Stimulated activated naive B cell treated with anti-CD40 and anti-IgM and Interleukin-4, amounts not matched to agents 10 μg/mL and 1 μg/mL and 100 μg/mL, for 72 hours (primary cell): ENCODE results near the gene ALOX5.

ENCODE experiments used
- ATAC-seq, 2 donors: fragments of 150-1000 bp; cut with Tn5 transposase; replicated peaks; 2 replicates each; pipeline ENCODE4 v1.10.0; 2021; ENCODE audit warnings: moderate library complexity in 1 of 2
- DNase-seq: peaks from one replicate; pipeline ENCODE4 v3.0.0; 2021
- H3K27ac Mint-ChIP-seq: one replicate; pipeline ENCODE4 v1.8.0; 2022; ENCODE audit warnings: mild to moderate bottlenecking, mixed read lengths
- H3K27me3 Mint-ChIP-seq, 2 donors: one replicate each; pipeline ENCODE4 v1.8.0; 2022; ENCODE audit warnings: mixed read lengths in 2 of 2
- H3K36me3 Mint-ChIP-seq, 2 donors: one replicate each; pipeline ENCODE4 v1.8.0; 2022; ENCODE audit warnings: mixed read lengths in 2 of 2, mild to moderate bottlenecking in 1 of 2
- H3K4me1 Mint-ChIP-seq, 2 donors: one replicate each; pipeline ENCODE4 v1.8.0; 2022; ENCODE audit warnings: mixed read lengths in 2 of 2, mild to moderate bottlenecking in 1 of 2
- H3K4me3 Mint-ChIP-seq, 2 donors: one replicate each; pipeline ENCODE4 v1.8.0; 2022; ENCODE audit warnings: mild to moderate bottlenecking in 2 of 2, mixed read lengths in 2 of 2, moderate library complexity in 1 of 2
- H3K9me3 Mint-ChIP-seq, 2 donors: one replicate each; pipeline ENCODE4 v1.8.0; 2022; ENCODE audit warnings: mixed read lengths in 2 of 2, mild to moderate bottlenecking in 1 of 2

Gene ALOX5

GRCh38 chr10:45456822-45457221 is 82.8 kb downstream of the ALOX5 start:
- no peaks in the 10 kb centered on the region for H3K27me3 Mint-ChIP-seq
- no peak overlapping the region for H3K4me3 Mint-ChIP-seq
- H3K9me3 Mint-ChIP-seq = no peaks in the 10 kb centered on the region
- peaks cover 62 to 77% of the 10 kb centered on the region in 2 donors for H3K4me1 Mint-ChIP-seq
- peaks cover 44 to 54% of the 10 kb centered on the region in 2 donors for H3K36me3 Mint-ChIP-seq
- ATAC-seq = no peak
- H3K27ac Mint-ChIP-seq = peak overlapping the region; percentile 47
- no peak for DNase-seq

- Mint-ChIP-seq H3K9me3 (no peaks in the 10 kb centered on the region), H3K36me3 (peaks cover 44 to 54% of the 10 kb centered on the region in 2 donors), H3K27ac (peak overlapping the region; percentile 75), H3K4me3 (no peak overlapping the region), H3K27me3 (no peaks in the 10 kb centered on the region), H3K4me1 (peaks cover 67 to 83% of the 10 kb centered on the region in 2 donors)
- no peak for ATAC-seq
- no peak for DNase-seq
These were observed 83.5 kb downstream of the ALOX5 start for GRCh38 chr10:45457487-45457886.

- peaks cover 0 to 1% of the 10 kb centered on the region in 2 donors for H3K9me3 Mint-ChIP-seq
- peak; percentile 64 to 66 for ATAC-seq
- DNase-seq = peak; percentile 32
- peak overlapping the region; percentile 96 for H3K27ac Mint-ChIP-seq
- H3K4me1 Mint-ChIP-seq = peaks cover 70 to 92% of the 10 kb centered on the region in 2 donors
- H3K36me3 Mint-ChIP-seq = peaks cover 40 to 47% of the 10 kb centered on the region in 2 donors
- no peaks in the 10 kb centered on the region for H3K27me3 Mint-ChIP-seq
- peak overlapping the region; percentile 77 to 81 for H3K4me3 Mint-ChIP-seq
These were observed 86.3 kb downstream of the ALOX5 start for GRCh38 chr10:45460235-45460878.

- Mint-ChIP-seq H3K9me3 (peaks cover 0 to 1% of the 10 kb centered on the region in 2 donors), H3K27ac (peak overlapping the region; percentile 96), H3K27me3 (no peaks in the 10 kb centered on the region), H3K4me3 (peak overlapping the region; percentile 77 to 81), H3K36me3 (peaks cover 33 to 40% of the 10 kb centered on the region in 2 donors), H3K4me1 (peaks cover 69 to 92% of the 10 kb centered on the region in 2 donors)
- peak; percentile 78 for DNase-seq
- peak; percentile 76 to 79 for ATAC-seq
These were observed 87.0 kb downstream of the ALOX5 start for GRCh38 chr10:45461034-45461433.

- DNase-seq (no peak), ATAC-seq (no peak)
- H3K36me3 Mint-ChIP-seq = peaks cover 24 to 26% of the 10 kb centered on the region in 2 donors
- H3K9me3 Mint-ChIP-seq = peaks cover 0 to 1% of the 10 kb centered on the region in 2 donors
- peaks cover 78 to 98% of the 10 kb centered on the region in 2 donors for H3K4me1 Mint-ChIP-seq
- peak overlapping the region; percentile 96 for H3K27ac Mint-ChIP-seq
- H3K27me3 Mint-ChIP-seq = no peaks in the 10 kb centered on the region
- H3K4me3 Mint-ChIP-seq = peak overlapping the region; percentile 64 to 81
These were observed 89.5 kb downstream of the ALOX5 start for GRCh38 chr10:45463244-45464116.

- DNase-seq (peak; percentile 60), ATAC-seq (peak; percentile 63 to 66)
- Mint-ChIP-seq H3K36me3 (peaks cover 19 to 21% of the 10 kb centered on the region in 2 donors), H3K4me3 (peak overlapping the region; percentile 21 to 30), H3K9me3 (peaks cover 0 to 1% of the 10 kb centered on the region in 2 donors), H3K4me1 (peaks cover 69 to 91% of the 10 kb centered on the region in 2 donors), H3K27me3 (no peaks in the 10 kb centered on the region), H3K27ac (peak overlapping the region; percentile 86)
These were observed 91.0 kb downstream of the ALOX5 start for GRCh38 chr10:45464958-45465567.

- Mint-ChIP-seq H3K9me3 (peaks cover 0 to 1% of the 10 kb centered on the region in 2 donors), H3K4me3 (peak overlapping the region in 1 of 2 donors; percentile 14)
- ATAC-seq = peak in 1 of 2 donors; percentile 23
These were observed 92.8 kb downstream of the ALOX5 start for GRCh38 chr10:45466784-45467183.

GRCh38 chr10:45468079-45468478 is 94.1 kb downstream of the ALOX5 start:
- peaks cover 57 to 74% of the 10 kb centered on the region in 2 donors for H3K4me1 Mint-ChIP-seq
- no peaks in the 10 kb centered on the region for H3K27me3 Mint-ChIP-seq
- no peak overlapping the region for H3K4me3 Mint-ChIP-seq
- H3K27ac Mint-ChIP-seq = no peak overlapping the region
- H3K9me3 Mint-ChIP-seq = no peaks in the 10 kb centered on the region
- ATAC-seq (no peak), DNase-seq (no peak)
- H3K36me3 Mint-ChIP-seq = peaks cover 14 to 15% of the 10 kb centered on the region in 2 donors

More at GRCh38 chr10:45466784-45467183, 92.8 kb downstream of the ALOX5 start:
- no peak for DNase-seq
- peaks cover 62 to 82% of the 10 kb centered on the region in 2 donors for H3K4me1 Mint-ChIP-seq
- H3K36me3 Mint-ChIP-seq = peaks cover 18% of the 10 kb centered on the region in 2 donors
- no peaks in the 10 kb centered on the region for H3K27me3 Mint-ChIP-seq
- H3K27ac Mint-ChIP-seq = peak overlapping the region; percentile 83

GRCh38 chr10:45470098-45471012 is 96.3 kb downstream of the ALOX5 start:
- peaks cover 46 to 57% of the 10 kb centered on the region in 2 donors for H3K4me1 Mint-ChIP-seq
- H3K36me3 Mint-ChIP-seq = peaks cover 12 to 13% of the 10 kb centered on the region in 2 donors
- no peaks in the 10 kb centered on the region for H3K27me3 Mint-ChIP-seq
- DNase-seq (peak; percentile 41), ATAC-seq (peak; percentile 75 to 87)
- H3K27ac Mint-ChIP-seq = peak overlapping the region; percentile 94
- H3K4me3 Mint-ChIP-seq = peak overlapping the region in 1 of 2 donors; percentile 2
- H3K9me3 Mint-ChIP-seq = no peaks in the 10 kb centered on the region

- ATAC-seq = no peak
These were observed 97.0 kb downstream of the ALOX5 start for GRCh38 chr10:45471059-45471458.

GRCh38 chr10:45471531-45472310 is 97.7 kb downstream of the ALOX5 start:
- Mint-ChIP-seq H3K27me3 (no peaks in the 10 kb centered on the region), H3K27ac (peak overlapping the region; percentile 25), H3K4me1 (peaks cover 34 to 43% of the 10 kb centered on the region in 2 donors), H3K9me3 (peaks cover 0 to 5% of the 10 kb centered on the region in 2 donors), H3K4me3 (no peak overlapping the region), H3K36me3 (peaks cover 17 to 23% of the 10 kb centered on the region in 2 donors)
- no peak for ATAC-seq
- DNase-seq = no peak

More at GRCh38 chr10:45471059-45471458, 97.0 kb downstream of the ALOX5 start:
- Mint-ChIP-seq H3K4me1 (peaks cover 41 to 50% of the 10 kb centered on the region in 2 donors), H3K36me3 (peaks cover 17 to 19% of the 10 kb centered on the region in 2 donors), H3K27ac (peak overlapping the region; percentile 28), H3K27me3 (no peaks in the 10 kb centered on the region), H3K4me3 (no peak overlapping the region), H3K9me3 (peaks cover 0 to 3% of the 10 kb centered on the region in 2 donors)
- no peak for DNase-seq

GRCh38 chr10:45473126-45473525 is 99.1 kb downstream of the ALOX5 start:
- no peaks in the 10 kb centered on the region for H3K27me3 Mint-ChIP-seq
- H3K27ac Mint-ChIP-seq = no peak overlapping the region
- no peak for ATAC-seq
- peaks cover 28 to 31% of the 10 kb centered on the region in 2 donors for H3K4me1 Mint-ChIP-seq
- H3K36me3 Mint-ChIP-seq = peaks cover 28 to 37% of the 10 kb centered on the region in 2 donors
- no peak overlapping the region for H3K4me3 Mint-ChIP-seq
- peaks cover 10 to 11% of the 10 kb centered on the region in 2 donors for H3K9me3 Mint-ChIP-seq
- no peak for DNase-seq
